ENCODE results near the gene TMEM44. TPM values are rescaled to one million over a fixed set of nuclear protein-coding genes. Genes with fewer than 3 reads are reported as not detected.

Gene TMEM44
- total and polyA plus RNA-seq, 2 of the 4 experiments (the other 2 are of a cell fraction), result 9.7 to 24.2 TPM

DNA sequence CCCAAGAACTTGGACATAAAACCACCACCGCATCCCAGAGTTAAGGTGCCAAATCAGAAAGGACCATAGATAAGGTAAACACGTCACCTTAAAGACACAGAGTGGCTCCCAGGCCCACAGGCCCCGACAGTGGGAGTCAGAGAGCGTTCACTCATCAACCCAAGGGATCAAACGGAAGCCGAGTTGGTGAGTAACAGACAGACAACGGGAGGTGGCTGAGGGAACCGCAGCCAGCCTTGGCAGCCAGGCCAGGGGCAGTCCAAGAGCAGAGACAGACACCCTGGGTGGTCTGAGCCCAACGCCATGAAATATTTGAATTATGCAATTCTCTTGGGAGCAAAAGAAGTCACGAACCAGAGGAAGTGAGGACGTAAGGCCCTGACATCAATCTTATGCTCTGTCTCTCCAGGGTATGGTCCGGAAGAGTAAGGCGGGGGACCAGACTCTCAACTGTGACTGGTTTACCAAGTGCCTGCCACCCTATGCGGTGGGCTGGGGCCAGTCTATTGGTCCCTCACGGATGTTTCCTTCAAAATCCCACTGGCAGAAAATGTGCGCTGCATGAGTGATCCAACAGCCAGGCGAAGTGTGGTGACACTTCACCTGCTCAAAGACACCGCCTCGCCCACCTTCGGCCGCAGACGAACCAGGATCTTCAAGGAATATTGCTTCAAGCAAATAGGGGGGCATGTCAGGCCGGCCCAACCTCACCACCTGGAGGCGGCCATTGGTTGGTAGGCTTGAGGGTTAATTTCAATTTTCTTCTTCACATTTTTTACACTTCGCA is 34.3 kb downstream of the TMEM44 start:
- Histone ChIP-seq H4K91ac (ENCODE audit: insufficient read depth, low read depth, low read length) (peak overlapping the region; percentile 27; the same call in 1 of the 2 replicates), H3K9me1 (ENCODE audit: insufficient read depth, low read length) (peaks cover 12% of the 10 kb centered on the region), H3K4me3 (ENCODE audit: insufficient read depth, low read depth, low read length) (no peak overlapping the region), H3K36me3 (ENCODE audit: control insufficient read depth, insufficient read depth, low read length) (peaks cover 10% of the 10 kb centered on the region), H3K9ac (ENCODE audit: low read depth, low read length) (no peak overlapping the region), H3K18ac (ENCODE audit: low read depth, low read length) (no peak overlapping the region), H3K27ac (ENCODE audit: insufficient read depth, low read length) (no peak overlapping the region; the same call in 1 of the 2 replicates), H3K27me3 (ENCODE audit: control insufficient read depth, insufficient read depth, low read length) (no peaks in the 10 kb centered on the region), H3K79me1 (ENCODE audit: low read depth in 1 of 2, low read length in 2 of 2) (peaks cover 0 to 19% of the 10 kb centered on the region in 2 experiments; a peak in 3 of 4 replicates), H4K20me1 (ENCODE audit: insufficient read depth, low read length) (no peaks in the 10 kb centered on the region), H3K56ac (ENCODE audit: extremely low read depth, insufficient read depth, low read length) (no peak overlapping the region), H2BK120ac (ENCODE audit: low read depth, low read length) (peak overlapping the region; percentile 71), H2AFZ (replicated peaks; ENCODE audit: low read length, poor library complexity) (peak overlapping the region; percentile 27), H3K14ac (replicated peaks; ENCODE audit: low read depth, low read length) (0 out of 2 replicates have a peak overlapping the region, but pooled peaks have one; percentile 53), H2BK5ac (ENCODE audit: low read depth, low read length, poor library complexity, severe bottlenecking) (peak overlapping the region; percentile 55), H3K9me3 (ENCODE audit: control insufficient read depth, insufficient read depth, low read length) (no peaks in the 10 kb centered on the region), H4K8ac (ENCODE audit: low read depth in 2 of 2, low read length in 2 of 2) (peak overlapping the region in 1 of 2 experiments; percentile 29; a peak in 1 of 4 replicates), H2BK20ac (ENCODE audit: low read depth, low read length) (peak overlapping the region; percentile 81), H2AK5ac (ENCODE audit: low read depth, low read length) (peak overlapping the region; percentile 60), H2BK15ac (ENCODE audit: low read depth, low read length) (peak overlapping the region; percentile 52; the same call in 1 of the 3 replicates), H2AK9ac (replicated peaks; ENCODE audit: low read depth, low read length, poor library complexity) (no peak overlapping the region), H3K4me2 (ENCODE audit: low read depth, low read length) (no peak overlapping the region), H3K4ac (ENCODE audit: low read depth, low read length) (peak overlapping the region; percentile 78), H3K23ac (ENCODE audit: low read depth, low read length) (peak overlapping the region; percentile 59; the same call in 1 of the 2 replicates), H4K5ac (ENCODE audit: low read depth, low read length) (peak overlapping the region; percentile 12; the same call in 1 of the 2 replicates), H3K4me1 (ENCODE audit: control insufficient read depth, insufficient read depth, low read length) (peaks cover 13% of the 10 kb centered on the region)
- TF ChIP-seq NFE2L2 (IDR thresholded peaks at IDR 0.05; ENCODE audit: low read depth, low read length) (no peak), RCOR1 (IDR thresholded peaks at IDR 0.05; ENCODE audit: insufficient replicate concordance, low read length) (no peak), RFX5 (IDR thresholded peaks at IDR 0.05; ENCODE audit: low read depth, low read length) (no peak), MXI1 (IDR thresholded peaks at IDR 0.05; ENCODE audit: borderline replicate concordance, low read depth, low read length) (no peak), MAZ (IDR thresholded peaks at IDR 0.05; ENCODE audit: borderline replicate concordance, low read depth, low read length) (no peak), CHD1 (IDR thresholded peaks at IDR 0.05; ENCODE audit: low read depth, low read length) (no peak), RAD21 (IDR thresholded peaks at IDR 0.05; ENCODE audit: low read length) (no peak), FOS (IDR thresholded peaks at IDR 0.05; ENCODE audit: low read depth, low read length) (peak; percentile 74), BHLHE40 (IDR thresholded peaks at IDR 0.05; ENCODE audit: low read depth, low read length) (peak; percentile 46; the same call in 1 of the 2 replicates), POLR2A (IDR thresholded peaks at IDR 0.05; ENCODE audit: low read depth, low read length) (no peak), SMC3 (IDR thresholded peaks at IDR 0.05; ENCODE audit: low read depth, low read length) (no peak), CEBPB (IDR thresholded peaks at IDR 0.05; ENCODE audit: low read depth, low read length) (peak; percentile 93), MAFK (IDR thresholded peaks at IDR 0.05; ENCODE audit: low read depth, low read length) (no peak)
- TF ChIP-seq, protein P1, sequence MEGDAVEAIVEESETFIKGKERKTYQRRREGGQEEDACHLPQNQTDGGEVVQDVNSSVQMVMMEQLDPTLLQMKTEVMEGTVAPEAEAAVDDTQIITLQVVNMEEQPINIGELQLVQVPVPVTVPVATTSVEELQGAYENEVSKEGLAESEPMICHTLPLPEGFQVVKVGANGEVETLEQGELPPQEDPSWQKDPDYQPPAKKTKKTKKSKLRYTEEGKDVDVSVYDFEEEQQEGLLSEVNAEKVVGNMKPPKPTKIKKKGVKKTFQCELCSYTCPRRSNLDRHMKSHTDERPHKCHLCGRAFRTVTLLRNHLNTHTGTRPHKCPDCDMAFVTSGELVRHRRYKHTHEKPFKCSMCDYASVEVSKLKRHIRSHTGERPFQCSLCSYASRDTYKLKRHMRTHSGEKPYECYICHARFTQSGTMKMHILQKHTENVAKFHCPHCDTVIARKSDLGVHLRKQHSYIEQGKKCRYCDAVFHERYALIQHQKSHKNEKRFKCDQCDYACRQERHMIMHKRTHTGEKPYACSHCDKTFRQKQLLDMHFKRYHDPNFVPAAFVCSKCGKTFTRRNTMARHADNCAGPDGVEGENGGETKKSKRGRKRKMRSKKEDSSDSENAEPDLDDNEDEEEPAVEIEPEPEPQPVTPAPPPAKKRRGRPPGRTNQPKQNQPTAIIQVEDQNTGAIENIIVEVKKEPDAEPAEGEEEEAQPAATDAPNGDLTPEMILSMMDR (conservative IDR thresholded peaks at IDR 0.05; ENCODE audit: low read depth, low read length), result no peak
- TF ChIP-seq, protein P2, sequence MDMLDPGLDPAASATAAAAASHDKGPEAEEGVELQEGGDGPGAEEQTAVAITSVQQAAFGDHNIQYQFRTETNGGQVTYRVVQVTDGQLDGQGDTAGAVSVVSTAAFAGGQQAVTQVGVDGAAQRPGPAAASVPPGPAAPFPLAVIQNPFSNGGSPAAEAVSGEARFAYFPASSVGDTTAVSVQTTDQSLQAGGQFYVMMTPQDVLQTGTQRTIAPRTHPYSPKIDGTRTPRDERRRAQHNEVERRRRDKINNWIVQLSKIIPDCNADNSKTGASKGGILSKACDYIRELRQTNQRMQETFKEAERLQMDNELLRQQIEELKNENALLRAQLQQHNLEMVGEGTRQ (IDR thresholded peaks at IDR 0.05; ENCODE audit: low read depth, low read length), result no peak
- ATAC-seq (ENCODE audit: low read depth) (peak; percentile 69), DNase-seq (peak; percentile 88)
- intact Hi-C loops (cut with micrococcal nuclease) (no loop called here), in situ Hi-C loops (cut with MboI; ENCODE audit: low sequenced_read_pairs) (no loop called here), dilution Hi-C loops (cut with HindIII; ENCODE audit: low sequenced_read_pairs, unreplicated experiment) (no loop called here)
- ChIA-PET CTCF (no interaction called here), POLR2A (ENCODE audit: unreplicated experiment) (no interaction called here)
- 47 to 100% methylated on average over 1 to 6 of the region's 25 CpGs for WGBS, 2 experiments (ENCODE audit: extremely low coverage in 2 of 2, insufficient read length in 1 of 2)
- no TSS peak for BruUV-seq (replicated peaks)
